Stimulated activated CD4-positive, alpha-beta T cell treated with anti-CD3 and anti-CD28 coated beads, Interleukin-12 subunit alpha, Interleukin-12 subunit beta, amount 100 ng/mL, for 24 hours (primary cell): ENCODE data around the gene ZNF774.
A peak's percentile ranks its signal among the peaks of the same experiment; 100 is the strongest.
"Not testable (repeated sequence)": the region's sequence is repeated elsewhere in the genome, so short reads cannot be mapped to it uniquely, and the experiment has no call there.

Experiments used
- DNase-seq, 2 experiments: peaks; one replicate each; pipeline ENCODE4 v3.0.0-alpha.2; 2020; ENCODE audit warnings: low read depth in 2 of 2

ZNF774 gene

DNA sequence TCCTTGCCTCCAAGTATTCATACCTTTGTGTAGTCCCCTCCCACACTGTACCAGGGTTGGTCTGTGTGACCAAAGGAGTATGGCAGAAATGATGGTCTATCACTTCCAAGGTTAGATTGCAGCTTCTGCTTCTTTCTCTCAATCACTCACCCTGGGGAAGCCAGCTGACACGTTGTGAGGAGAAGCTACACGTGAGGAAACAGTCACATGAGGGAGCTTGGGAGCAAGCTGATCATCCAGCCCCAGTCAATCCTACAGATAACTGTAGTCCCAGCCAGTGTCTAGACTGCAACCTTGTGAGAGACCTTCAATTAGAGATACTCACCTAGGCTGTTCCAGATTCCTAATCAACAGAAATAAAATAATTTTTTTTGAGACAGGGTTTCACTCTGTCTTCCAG is 6.2 kb upstream of the ZNF774 start:
- DNase-seq, result no peak

DNA sequence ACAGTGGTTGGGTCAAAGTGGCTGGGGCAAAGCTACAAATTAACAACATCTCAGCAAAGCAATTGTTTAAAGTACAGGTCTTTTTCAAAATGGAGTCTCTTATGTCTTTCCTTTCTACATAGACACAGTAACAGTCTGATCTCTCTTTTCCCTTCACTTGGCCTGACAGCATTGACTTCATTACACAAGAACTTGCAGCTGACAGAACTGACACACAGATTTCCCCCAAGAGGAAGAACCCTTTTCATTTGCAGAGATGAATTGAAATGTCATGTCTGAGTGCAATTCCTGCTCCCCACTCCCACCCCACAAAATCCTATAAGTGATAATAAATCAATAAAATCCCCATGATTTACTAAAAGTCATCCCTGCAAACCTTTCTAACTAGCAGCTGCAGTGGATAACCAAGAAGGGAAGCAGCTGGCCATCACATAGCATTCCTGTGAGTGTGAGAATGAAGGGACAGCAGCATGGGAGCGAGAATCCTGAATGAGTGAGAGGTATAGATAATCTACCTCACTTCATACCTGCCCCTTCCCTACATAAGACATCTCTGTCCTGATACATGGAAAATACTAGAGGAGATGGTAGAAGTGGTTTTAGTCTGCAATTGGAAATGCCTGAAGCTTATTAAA is 4.5 kb upstream of the ZNF774 start:
- not testable (repeated sequence) for DNase-seq

- DNase-seq, result no peak
Measured at GRCh38 chr15:90348456-90348855, 3.6 kb upstream of the ZNF774 start.

DNA sequence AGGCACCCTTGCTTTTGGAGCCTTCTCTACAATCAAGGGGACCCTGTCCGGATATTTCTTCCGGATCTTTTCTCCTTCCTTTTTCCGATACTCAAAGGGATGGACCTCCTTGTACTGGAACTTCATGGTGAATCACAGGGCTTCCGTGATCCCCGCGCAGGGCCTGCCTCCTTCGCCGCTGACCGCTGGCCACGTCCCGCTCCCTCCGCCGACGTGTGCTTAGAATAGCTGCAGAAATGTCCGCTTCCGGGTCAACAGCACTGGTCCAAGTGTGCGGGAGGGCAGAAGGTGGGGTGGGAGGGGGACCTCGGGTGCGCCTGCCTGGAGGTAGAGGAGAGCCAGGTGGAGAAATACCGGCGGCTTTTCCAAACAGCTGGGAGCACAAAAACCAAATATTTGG is 3.0 kb upstream of the ZNF774 start:
- no peak for DNase-seq

DNA sequence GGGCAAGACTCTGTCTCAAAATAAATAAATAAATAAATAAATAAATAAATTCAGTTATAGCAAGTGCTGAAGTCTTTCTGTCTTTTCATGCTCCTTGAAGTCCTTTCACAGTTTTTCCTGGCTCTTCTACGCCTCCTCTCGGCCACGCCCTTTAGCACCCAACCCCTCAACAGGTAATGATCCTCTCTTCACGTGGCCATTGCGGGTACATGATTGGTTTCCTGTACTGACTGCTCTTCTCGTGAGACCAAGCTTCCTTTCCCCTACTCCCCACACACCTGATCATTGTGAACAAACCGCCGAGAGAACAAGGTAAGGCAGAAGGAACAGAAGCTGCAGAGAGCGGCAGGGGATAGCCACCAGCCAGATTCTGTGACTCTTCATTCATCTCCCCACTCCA is 2.3 kb upstream of the ZNF774 start:
- DNase-seq, result no peak

DNA sequence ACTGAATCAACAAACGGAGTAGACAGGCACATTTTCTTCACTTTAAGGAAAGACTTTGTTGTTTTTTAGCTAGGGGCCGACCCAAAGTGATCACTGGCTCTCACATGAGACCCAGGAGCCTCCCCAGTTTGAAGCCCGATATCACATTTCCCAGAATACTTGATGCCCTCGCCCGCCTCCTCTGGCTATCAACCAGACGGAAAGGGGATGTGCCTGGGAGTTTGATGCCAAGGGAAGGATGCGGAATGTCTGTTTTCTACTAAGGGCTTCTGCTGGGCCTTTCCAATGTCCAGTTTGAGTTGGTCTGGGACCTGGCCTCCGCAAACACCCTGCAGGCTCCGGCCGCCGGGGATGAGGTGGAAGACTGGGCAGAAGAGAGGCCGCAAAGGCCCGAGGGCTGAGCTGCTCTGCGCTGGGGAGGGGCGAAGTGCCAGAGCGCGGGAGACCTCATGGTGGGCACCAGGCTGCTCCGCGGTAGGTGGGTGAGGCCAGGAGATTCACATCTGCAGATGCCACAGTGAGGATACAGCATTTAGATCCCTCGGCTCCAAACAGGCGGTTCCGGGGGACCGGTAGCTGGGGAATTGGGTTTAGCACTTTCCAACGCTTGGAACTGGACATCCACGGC is 491 bp upstream of the ZNF774 start:
- no peak for DNase-seq

DNA sequence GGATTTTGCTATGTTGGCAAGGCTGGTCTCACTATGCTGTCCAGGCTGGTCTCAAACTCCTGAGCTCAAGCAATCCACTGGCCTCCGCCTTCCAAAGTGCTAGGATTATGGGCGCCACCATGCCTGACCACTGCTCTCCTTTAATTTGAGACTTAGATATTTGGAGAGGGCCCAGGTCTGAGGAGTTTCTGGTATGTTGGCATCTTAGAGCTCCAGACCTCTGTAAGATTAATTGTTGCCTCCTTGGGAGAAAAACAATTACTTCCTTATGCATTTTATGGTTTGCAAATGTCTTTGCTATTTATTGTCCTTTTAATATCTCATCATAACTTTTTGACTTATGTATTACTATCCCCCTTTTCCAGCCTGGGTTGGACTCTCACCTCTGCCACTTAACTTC is 2.9 kb downstream of the ZNF774 start:
- DNase-seq, result no peak

DNA sequence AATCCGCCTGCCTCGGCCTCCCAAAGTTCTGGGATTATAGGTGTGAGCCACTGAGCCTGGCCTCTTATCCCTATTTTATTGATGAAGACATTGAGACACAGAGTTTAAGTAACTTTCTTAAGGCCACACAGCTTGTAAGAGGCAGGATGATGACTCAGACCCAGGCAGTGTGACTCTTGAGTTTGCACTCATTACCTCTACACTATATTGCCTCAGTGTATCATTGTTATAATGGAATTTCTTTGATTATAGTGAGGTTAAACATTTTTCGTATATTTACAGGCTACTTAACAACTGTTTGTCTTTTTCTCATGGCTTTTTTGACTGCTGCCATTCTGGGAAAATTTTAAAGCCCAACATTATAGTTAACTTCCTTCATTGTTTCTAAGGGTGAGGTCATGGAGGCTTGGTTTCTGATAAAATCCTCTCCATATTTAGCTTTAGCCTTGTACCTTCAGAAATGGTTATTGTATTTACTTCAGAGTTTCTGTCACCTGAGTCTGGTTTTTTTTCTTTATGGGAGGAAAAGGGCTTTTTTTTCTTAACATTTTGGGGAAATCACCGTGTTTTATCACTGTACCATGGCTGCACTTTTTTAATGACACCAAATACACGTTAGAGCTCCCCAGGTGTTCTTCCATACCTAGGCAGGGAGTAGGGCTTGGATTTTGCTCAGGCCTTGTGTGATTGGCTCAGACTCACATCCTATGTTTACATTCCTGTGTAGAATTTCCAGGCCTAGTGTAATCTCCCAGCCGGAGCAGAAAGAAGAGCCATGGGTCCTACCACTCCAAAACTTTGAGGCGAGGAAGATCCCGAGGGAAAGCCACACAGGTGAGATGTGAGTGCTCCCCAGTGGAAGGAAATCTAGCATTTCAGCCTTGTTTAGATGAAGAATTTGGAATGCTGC is 6.3 kb downstream of the ZNF774 start:
- DNase-seq, result no peak

DNA sequence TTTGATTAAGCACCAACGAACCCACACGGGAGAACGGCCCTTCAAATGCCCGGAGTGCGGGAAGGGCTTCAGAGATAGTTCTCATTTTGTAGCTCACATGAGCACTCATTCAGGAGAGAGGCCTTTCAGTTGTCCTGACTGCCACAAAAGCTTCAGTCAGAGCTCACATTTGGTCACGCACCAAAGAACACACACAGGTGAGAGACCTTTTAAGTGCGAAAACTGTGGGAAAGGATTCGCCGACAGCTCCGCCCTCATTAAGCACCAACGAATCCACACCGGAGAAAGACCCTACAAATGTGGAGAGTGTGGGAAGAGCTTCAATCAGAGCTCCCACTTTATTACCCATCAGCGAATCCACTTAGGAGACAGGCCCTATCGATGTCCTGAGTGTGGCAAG is 8.7 kb downstream of the ZNF774 start:
- DNase-seq, result no peak

DNA sequence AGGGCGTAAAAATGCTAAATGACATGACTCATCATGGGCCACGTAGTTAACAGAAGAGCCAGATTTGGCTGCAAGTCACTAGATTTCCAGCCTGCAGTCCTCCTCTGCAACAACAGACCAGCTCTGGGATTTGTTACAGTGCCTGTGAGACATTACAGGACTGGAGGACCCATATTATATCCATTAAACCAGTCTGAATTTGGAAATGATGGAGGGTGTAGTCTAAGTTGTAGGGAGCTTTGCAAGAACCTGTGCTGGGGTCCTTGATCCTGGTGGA is 10.8 kb downstream of the ZNF774 start:
- no peak for DNase-seq

DNA sequence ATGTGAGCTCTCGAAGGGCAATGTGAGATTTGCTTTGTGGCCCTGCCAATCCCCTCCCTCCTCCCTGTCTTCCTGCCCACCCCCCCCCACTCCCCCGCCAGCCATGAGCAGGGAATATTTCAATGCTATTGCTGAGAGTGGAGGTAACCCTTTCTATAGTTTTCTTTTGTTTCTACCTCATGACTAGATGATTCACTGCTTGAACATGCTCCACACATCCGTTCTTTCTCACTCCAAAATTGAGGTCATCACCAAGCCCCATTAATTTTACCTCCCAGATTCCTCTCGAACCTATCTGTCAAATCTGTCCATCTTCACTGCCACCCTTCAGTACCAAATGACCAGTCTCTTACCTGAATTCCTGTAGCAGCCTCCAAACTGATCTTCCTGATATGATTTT is 12.2 kb downstream of the ZNF774 start:
- DNase-seq, result no peak

DNA sequence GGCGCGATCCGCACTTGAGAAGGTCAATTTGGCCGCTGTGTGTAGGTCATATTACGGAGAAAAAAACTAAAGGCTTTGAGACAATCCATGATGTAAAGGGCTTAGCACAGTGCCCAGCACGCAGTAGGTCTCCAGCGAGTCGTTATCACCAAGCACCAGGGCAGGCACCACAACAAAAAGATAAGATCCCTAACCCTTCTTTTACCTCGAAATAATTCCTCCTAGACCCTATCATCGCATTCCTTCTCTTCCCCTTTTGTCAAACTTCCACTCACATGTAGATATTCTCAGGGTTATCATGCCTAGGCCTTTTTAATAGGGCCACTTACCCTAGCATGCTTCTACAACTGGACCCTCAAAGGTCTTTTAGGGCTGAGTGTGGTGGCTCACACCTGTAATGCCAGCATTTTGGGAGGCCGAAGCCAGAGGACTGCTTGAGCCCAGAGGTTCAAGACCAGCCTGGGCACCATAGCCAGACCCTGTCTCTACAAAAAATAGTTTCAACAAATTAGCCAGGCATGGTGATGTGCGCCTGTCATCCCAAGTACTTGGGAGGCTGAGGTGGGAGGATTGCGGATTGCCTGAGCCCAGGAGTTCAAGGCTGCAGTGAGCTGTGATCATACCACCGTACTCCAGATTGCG is 13.5 kb downstream of the ZNF774 start:
- no peak for DNase-seq

DNA sequence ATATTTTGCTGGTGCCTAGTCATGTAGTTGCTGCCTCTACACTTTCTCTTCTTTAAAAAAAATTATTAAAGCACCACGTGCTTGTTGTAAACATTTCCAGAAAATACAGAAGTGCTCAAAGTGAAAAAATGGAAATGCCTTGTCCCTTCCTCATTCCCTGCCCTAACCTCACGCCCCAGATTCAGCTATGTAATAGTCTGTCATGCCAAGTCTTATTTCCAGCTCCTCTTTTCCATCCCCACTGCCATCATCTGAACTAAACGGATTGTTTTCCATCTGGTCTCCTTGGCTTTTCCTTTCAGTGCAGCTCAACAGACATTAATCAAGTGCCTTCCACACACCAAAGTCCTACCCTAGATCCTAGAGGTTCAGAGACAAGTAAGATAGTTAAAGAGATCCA is 15.5 kb downstream of the ZNF774 start:
- no peak for DNase-seq

DNA sequence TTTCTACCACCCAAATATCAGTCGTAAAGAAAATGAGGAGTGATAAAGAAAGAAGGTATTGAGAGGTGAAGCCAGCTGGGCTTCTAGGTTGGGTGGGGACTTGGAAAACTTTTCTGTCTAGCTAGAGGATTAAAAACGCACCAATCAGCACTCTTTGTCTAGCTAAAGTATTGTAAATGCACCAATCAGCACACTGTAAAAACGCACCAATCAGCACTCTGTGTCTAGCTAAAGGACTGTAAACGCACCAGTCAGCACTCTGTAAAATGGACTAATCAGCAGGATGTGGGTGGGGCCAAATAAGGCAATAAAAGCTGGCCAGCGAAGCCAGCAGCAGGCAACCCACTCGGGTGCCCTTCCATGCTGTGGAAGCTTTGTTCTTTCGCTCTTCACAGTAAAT is 23.0 kb downstream of the ZNF774 start:
- DNase-seq, result no peak

DNA sequence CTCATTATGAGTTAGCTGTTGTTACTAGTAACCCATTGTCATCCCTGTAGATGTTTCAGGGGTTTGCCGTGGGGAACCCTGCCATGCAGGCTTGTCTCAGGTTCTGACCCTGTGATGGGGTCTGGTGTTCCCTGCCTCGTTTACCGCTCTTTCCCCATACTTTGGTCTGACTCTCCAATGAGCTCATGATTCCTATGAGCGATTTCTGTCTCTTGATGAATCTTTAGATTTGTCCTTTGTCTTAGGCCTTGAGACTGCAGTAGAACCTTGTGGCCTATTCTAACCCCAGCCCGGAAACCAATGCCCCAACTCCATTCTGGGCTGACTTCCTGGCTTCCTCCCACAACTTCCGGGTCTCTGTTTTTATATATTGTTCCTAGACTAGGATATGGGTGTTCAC is 24.7 kb downstream of the ZNF774 start:
- DNase-seq, result peak in 1 of 2 experiments; percentile 24

- DNase-seq, result no peak
Measured at GRCh38 chr15:90379263-90379662, 27.2 kb downstream of the ZNF774 start.

- no peak for DNase-seq
Measured at GRCh38 chr15:90381515-90381914, 29.4 kb downstream of the ZNF774 start.

- no peak for DNase-seq
Measured at GRCh38 chr15:90382320-90382719, 30.2 kb downstream of the ZNF774 start.

DNA sequence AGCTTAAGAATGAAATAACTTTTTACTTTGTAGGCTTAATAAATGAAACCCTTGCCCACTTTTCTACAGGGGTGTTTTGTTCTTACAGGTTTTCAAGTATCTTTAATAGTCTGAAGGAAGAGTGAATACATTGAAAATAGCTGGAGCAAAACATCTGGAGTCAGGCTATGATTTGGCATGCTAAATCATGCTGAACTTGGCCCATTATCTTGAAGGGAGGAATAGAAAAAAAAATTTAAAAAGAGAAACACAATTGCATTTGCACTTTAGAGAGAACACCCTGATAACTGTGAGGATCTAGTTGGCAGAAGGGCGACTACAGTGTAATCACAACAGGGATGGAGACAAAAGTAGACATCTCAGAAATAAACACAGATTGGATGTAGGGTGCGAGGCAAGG is 34.1 kb downstream of the ZNF774 start:
- DNase-seq, result no peak

DNA sequence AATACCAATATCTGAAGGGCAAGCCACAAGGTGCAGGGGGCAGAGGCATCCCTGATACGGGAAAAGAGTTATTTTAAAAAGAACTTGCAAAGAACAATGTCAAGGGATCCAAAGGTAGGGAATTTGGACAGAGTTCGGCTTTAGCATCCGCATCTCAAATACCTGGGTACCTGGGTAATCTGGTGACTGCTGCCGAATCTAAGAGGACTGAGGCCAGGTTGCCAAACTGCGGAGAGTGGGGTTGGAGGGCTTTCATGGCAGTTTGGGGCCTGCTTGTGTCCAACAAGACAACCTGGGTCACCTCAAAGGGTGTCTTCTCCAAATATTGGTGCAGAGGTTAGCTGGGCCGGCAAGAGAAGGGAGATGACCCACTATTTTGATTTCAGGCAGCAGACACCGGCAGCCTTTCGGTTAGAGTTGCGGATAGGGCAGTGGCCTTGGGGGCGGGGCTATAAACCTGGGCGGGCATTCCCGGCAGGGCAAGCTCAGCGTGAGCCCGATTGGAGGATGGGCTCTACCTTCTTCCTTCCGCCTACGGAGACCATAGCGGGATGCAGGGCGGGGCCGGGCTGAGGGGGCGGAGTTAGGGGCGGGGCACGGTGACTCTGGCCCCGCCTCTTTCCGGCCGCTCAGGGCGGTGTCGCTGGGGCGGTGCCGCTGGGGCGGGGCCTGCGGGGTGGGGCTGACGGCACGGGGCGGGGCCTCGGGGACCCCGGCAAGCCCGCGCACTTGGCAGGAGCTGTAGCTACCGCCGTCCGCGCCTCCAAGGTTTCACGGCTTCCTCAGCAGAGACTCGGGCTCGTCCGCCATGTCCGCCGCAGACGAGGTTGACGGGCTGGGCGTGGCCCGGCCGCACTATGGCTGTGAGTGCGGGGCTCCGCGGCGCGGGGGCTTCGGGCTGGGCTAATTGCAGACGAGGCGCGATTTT is 35.7 kb downstream of the ZNF774 start, which contains the start of gene IQGAP1:
IQGAP1 (plus strand) TSS at position 709 of the 928 bp plus-strand sequence; CDS start at position 809, 100 bp downstream.
- DNase-seq, result peak; percentile 94 to 98
